GM18867 (cell line): Measurements from ENCODE around the gene RCC2.
A peak's percentile ranks its signal among the peaks of the same experiment; 100 is the strongest.

Source experiments
- ATAC-seq: cut with Tn5 transposase; IDR thresholded peaks from one replicate; pipeline ENCODE4 v1.9.1; 2021; ENCODE audit warnings: mild to moderate bottlenecking, moderate library complexity; ENCODE audit not compliant: unreplicated experiment

The RCC2 gene

DNA sequence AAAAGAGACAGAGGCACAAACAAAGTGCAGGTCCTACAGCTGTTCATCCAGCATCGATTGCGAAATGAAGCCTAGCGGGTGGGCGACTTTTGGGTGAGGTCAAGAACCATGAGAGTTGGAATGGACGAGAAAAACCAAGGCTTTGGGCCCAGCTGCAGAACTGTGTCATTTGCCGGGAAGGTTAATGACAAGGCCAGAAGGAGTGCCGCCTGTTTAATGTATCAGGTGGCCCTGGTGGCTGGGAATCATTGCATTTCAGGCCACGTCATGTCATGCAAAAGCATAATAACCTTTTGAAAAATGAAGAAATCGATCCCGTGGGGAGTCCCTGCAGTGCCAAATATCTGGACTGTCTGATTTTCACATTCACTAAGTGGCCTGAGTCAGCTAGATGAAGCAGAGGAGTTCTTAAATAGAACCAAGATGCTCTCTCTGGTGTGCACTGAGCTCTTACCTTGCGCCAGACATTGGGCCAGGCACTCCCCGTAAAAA, 8.1 kb upstream of the RCC2 start:
- ATAC-seq = no peak

DNA sequence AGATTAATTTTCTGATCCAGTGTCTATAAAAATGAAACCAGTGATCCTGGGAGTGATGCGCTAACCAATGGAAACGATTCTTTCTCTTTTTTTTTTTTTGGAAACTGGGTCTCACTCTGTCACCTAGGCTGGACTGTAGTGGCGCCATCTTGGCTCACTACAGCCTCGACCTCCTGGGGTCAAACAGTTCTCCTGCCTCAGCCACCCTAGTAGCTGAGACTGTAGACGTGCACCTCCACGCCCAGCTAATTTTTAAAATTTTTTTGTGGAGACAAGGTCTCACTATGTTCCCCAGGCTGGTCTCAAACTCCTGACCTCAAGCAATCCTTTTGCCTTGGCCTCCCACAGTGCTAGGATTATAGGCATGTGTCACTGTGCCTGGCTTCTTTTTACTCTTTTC, 3.4 kb upstream of the RCC2 start:
- ATAC-seq = no peak

GRCh38 chr1:17441993-17442357, 2.5 kb upstream of the RCC2 start:
- ATAC-seq = no peak

DNA sequence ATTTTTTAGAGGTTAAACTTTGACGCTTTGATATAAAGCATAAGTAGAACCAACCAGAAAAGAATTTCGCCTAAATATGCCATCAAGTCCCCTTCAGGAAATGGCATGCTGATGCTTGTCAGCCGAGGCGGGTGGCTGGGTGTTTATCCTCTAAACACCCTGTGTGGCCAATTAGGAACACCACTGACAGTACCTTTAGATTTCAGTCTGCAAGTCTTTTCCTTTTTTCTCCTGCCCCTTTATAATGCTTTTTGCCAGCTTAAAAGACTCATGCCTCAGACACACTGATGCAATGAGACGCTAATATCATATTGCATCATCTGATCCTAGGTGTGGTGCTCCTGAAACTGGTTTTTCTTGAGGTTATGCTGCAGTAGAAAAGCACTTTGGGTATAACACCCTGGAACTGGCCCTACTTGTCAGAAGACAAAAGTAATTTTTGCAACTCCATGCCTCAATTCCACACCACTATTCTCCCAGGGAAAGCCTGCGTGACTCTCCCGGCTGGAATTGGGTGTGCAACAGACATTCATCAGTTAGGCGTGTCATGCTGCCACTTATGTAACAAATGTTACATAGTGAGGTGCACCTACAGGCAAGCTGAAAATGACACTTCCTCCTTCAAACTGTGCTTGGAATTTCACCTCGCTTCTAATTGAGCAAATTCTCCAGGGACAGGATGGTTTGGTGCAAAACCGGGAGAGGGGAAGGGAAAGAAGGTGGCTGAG, 2.0 kb upstream of the RCC2 start:
- no peak for ATAC-seq

GRCh38 chr1:17440827-17441168, 1.3 kb upstream of the RCC2 start:
- no peak for ATAC-seq

DNA sequence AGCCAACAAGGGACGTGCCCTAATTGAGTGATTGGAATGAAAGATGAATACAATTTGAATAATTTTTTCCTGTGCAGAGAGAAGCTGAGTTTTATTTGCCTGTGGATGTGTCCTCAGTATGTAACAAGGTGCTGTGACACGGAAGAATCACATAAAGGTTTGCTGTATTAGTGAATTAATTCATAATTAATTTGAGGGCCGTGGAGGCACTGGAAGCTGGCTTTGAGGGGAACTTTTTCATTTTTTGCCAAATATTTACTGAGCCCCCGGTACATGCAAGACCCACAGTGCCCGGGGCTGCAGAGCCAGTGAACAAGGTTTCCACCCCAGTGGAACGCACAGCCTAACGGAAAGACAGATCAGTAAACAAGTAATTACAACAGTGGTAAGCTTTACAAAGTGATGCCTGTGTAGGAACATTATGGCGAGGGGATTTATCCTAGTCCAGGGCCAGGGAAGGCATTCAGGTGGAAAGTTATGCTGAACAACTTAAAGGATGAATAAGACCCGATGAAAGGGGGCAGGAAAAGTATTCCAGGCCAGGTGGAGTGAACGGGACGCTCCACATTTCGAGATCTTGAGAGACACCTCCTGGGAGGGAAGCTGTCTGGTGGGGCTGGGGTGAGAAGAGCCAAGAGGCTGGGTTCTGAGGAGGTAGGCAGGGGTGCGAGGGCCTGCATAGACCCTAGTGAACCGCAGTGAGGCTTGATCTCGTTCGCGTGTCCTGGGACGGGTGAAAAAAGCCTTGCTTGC, 773 bp upstream of the RCC2 start:
- ATAC-seq = no peak

- ATAC-seq = peak; percentile 23
These were observed 893 bp downstream of the RCC2 start for GRCh38 chr1:17438318-17439249.

GRCh38 chr1:17437580-17438317, 1.7 kb downstream of the RCC2 start:
- peak; percentile 30 for ATAC-seq

GRCh38 chr1:17437260-17437579, 2.3 kb downstream of the RCC2 start:
- ATAC-seq = no peak

GRCh38 chr1:17436380-17437174, 2.9 kb downstream of the RCC2 start:
- ATAC-seq = no peak

- ATAC-seq = no peak
These were observed 4.9 kb downstream of the RCC2 start for GRCh38 chr1:17434601-17435000.

DNA sequence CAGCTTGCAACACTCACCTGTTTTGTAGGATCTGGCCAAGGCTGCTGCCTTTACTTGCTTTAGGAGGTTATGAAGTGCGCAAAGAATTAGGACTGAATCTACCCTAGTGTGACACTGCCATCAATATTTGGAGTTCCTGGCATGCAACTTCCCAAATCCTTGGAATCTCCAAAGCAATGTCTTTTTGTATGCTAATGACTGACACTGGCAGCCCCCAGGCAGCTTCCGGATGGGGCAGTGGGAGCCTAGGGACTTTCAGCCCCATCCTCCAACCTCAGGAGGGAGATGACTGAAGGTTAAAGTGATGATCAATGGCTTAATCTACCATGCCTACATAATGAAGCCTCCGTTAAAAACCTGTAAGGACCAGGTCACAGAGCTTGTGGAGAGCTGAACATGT, 5.5 kb downstream of the RCC2 start:
- no peak for ATAC-seq

DNA sequence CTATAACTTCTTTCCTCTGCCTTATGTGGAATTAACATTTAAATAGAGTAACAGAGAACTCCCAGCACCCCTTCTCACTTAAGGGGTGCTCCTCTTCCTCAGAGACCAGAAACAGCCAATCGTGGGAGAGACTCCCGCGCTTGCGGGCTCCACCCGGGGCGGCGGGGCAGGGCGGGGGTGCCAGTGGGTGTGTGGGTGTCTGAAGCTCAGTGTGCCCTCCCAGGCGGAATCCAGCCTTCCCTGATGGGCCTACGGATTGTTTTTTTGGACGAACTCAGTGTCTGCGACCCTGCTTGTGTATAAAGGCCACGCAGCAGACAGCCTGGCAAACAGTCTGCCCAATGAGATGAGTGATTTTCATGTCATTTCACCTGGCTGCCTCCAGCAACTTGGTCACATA, 6.2 kb downstream of the RCC2 start:
- ATAC-seq = no peak

DNA sequence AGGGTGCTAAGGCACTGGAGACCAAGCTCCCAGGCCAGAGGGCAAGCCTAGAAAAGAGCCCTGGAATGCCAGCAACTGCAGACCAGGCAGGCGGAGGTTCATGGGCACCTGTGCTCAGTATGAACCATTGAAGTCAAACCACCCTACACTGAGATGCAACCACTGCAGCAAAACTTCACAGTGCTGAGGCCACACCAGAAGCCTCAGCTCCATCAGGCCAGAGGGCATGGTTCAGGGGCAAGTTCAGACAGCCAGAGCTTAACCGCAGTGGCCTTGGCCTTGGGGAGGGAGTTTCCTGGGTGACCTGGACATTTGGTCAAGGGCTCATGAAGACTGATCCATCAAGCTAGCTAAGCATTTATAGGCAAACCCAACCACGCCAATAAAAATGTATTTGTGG, 7.1 kb downstream of the RCC2 start:
- ATAC-seq = no peak

GRCh38 chr1:17429183-17429582, 10.3 kb downstream of the RCC2 start:
- ATAC-seq = no peak

DNA sequence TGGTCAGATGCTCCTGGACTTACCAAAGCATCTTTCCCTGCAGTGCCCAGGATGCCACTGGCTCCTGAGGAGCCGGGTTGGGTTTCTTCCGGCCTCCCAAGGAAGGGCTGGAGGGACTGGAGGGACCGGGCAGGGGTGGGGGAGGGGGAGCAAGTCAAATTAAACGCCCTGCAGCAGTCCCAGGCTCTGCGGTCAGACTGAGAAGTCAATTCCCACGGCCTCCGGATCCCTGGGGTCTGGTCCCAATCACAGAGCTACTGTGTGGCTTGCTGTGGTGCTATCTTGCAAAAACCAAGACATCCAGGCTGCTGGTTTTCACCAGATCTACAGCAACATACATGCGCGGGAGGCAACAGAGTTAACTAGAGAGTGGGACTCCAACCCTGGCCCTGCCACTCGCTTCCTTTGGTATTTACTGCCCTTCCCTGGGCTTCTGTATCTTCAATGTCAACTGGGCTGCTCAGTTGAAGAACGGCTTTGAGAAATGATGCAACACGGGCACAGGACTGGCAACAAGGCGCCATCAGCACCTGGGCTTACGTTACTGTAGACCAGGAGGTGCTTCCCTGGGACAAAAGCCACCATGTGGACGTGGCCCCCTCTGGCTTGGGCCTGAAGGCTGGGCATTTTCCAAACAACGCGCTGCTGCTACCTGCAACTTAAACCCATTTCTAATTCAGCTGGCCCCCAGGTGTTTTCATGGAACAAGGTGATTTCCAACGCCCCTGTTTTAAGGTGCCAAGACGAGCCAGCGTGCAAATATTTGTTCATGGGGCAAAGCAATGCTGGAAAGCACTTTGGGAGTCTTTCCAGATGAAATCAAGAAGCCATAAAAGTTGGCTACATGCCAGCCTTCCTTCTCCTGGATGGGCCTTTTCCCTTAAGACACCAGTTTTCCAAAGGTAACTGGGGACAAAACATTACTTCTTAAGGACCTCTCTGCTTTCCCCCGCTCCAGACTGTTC, 11.5 kb downstream of the RCC2 start:
- ATAC-seq = no peak

GRCh38 chr1:17425806-17426600, 13.5 kb downstream of the RCC2 start:
- ATAC-seq = no peak

DNA sequence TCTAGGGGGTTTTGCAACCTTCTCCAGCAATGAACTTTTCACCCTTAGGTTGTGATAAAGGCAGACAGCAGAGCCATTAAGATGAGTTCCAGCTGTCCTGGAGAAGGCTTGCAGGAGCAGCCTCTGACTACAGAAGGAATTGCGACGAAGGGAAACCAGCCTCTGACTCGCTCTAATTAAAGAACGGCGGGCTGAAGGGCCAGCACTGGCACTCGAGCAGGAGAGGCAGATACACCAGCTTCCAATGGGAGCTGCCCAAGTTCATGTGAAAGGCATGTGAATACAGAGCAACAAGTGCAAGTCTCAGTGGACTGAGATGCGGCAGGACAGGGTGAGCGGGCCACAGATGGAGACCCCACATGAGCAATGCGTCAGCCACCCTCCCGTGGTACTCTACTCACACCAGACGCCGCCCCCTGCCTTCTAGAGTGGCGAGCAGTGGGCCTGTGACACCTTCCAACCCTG, 15.7 kb downstream of the RCC2 start:
- no peak for ATAC-seq
